HG03045 (cell line): ENCODE measurements around the gene PPM1L.

Experiments used
- ATAC-seq: cut with Tn5 transposase; IDR thresholded peaks from one replicate; pipeline ENCODE4 v1.9.1; 2021; ENCODE audit warnings: mild to moderate bottlenecking, moderate library complexity; ENCODE audit not compliant: unreplicated experiment

Gene PPM1L

GRCh38 chr3:160763073-160763472 is 7.0 kb downstream of the PPM1L start:
- no peak for ATAC-seq

GRCh38 chr3:160765211-160765610 is 9.2 kb downstream of the PPM1L start:
- no peak for ATAC-seq

GRCh38 chr3:160768031-160768430 is 12.0 kb downstream of the PPM1L start:
- ATAC-seq: no peak

- no peak for ATAC-seq
Measured at GRCh38 chr3:160768918-160769317, 12.9 kb downstream of the PPM1L start.

- no peak for ATAC-seq
Measured at GRCh38 chr3:160771811-160772459, 15.9 kb downstream of the PPM1L start.

GRCh38 chr3:160773722-160774121 is 17.7 kb downstream of the PPM1L start:
- ATAC-seq: no peak

GRCh38 chr3:160774172-160774571 is 18.1 kb downstream of the PPM1L start:
- no peak for ATAC-seq

- no peak for ATAC-seq
Measured at GRCh38 chr3:160778480-160778879, 22.4 kb downstream of the PPM1L start.

GRCh38 chr3:160779040-160779439 is 23.0 kb downstream of the PPM1L start:
- ATAC-seq: no peak

GRCh38 chr3:160780245-160780644 is 24.2 kb downstream of the PPM1L start:
- ATAC-seq: no peak

- no peak for ATAC-seq
Measured at GRCh38 chr3:160781402-160781801, 25.4 kb downstream of the PPM1L start.

GRCh38 chr3:160781863-160782262 is 25.8 kb downstream of the PPM1L start:
- no peak for ATAC-seq

GRCh38 chr3:160784853-160785252 is 28.8 kb downstream of the PPM1L start:
- ATAC-seq: no peak

GRCh38 chr3:160790726-160791125 is 34.7 kb downstream of the PPM1L start:
- ATAC-seq: no peak

GRCh38 chr3:160792540-160792939 is 36.5 kb downstream of the PPM1L start:
- no peak for ATAC-seq

- no peak for ATAC-seq
Measured at GRCh38 chr3:160793722-160794252, 37.8 kb downstream of the PPM1L start.

- ATAC-seq: no peak
Measured at GRCh38 chr3:160796089-160796812, 40.2 kb downstream of the PPM1L start.

GRCh38 chr3:160796813-160797164 is 40.8 kb downstream of the PPM1L start:
- no peak for ATAC-seq

- ATAC-seq: no peak
Measured at GRCh38 chr3:160797356-160797755, 41.3 kb downstream of the PPM1L start.

GRCh38 chr3:160801386-160802118 is 45.5 kb downstream of the PPM1L start:
- peak; percentile 87 for ATAC-seq

GRCh38 chr3:160804762-160805161 is 48.7 kb downstream of the PPM1L start:
- no peak for ATAC-seq

- no peak for ATAC-seq
Measured at GRCh38 chr3:160806094-160806493, 50.1 kb downstream of the PPM1L start.
